NCI-H774 (cell line): ENCODE measurements around the gene BIVM.

Source experiments
- DNase-seq: peaks from one replicate; lab custom pipeline; 2025; lab: John Stamatoyannopoulos, UW

The BIVM gene

DNA sequence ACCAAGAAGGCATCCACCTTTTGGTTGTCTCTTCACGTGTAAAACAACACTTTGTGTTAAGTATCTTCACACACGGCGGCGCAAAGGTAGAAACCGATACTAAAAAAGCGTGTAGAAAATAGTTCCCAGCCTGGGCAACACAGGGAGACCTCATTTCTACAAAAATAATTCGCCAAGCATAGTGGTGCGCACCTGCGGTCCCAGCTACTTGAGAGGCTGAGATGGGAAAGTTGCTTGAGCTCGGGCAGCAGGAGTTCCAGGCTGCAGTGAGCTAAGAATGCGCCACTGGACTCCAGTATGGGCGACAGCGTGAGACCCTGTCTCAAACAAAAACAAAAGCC lies 46.3 kb downstream of the BIVM start:
- DNase-seq: no peak

DNA sequence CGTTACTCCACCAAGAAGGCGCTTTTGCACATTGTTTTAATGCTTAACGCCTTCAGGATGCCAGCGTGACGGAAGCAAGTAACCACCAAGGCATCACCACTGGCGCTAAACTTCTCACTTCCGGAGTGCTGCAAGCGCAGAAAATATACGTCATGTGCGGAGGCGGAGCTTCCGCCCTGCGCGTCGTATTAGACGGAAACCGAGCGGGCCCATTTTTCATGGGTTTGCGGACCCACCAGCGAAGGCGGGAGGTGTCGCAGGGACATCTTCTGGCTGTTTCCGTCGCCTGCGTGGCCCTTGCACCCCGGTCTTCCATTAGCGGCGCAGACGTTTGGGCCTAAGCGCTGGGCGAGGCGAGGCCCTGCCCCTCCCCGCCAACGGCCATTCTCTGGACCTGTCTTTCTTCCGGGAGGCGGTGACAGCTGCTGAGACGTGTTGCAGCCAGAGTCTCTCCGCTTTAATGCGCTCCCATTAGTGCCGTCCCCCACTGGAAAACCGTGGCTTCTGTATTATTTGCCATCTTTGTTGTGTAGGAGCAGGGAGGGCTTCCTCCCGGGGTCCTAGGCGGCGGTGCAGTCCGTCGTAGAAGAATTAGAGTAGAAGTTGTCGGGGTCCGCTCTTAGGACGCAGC lies 46.8 kb downstream of the BIVM start, which contains the start of gene ERCC5:
Gene ERCC5, plus strand, starts transcription at position 403 of the 631 bp plus-strand sequence. CDS start 235 bp downstream, outside the sequence.
- DNase-seq: peak; percentile 93

DNA sequence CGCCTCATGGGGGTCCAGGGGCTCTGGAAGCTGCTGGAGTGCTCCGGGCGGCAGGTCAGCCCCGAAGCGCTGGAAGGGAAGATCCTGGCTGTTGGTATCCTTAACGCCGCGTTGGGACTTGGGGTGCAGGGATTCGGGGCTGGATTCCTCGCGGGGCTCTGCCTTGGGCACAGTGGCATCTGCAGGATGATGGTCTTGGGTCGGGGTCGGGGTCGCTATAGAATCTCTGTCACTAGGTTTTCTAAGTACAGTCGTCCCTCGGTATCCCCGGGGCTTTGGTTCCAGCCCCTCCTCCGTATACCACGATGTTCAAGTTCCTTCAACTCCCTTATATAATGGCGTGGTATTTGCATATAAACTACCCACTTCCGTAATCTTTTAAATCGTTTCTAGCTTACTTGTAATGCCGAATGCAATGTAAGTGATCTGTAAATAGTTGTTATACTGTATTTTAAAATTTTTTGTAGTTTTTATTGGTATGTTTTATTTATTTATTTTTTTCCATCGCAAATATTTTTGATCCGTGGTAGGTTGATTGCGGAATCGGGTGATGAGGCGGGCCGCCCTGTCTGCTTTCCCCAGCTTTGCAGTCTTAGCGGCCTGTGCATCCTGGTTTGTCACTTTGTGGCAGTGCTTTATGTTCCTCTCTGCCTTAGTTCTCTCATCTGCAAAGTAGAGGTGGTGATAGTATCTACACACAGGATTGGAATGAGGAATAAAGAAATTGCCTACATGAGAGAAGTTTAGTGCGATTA lies 47.5 kb downstream of the BIVM start:
- no peak for DNase-seq

DNA sequence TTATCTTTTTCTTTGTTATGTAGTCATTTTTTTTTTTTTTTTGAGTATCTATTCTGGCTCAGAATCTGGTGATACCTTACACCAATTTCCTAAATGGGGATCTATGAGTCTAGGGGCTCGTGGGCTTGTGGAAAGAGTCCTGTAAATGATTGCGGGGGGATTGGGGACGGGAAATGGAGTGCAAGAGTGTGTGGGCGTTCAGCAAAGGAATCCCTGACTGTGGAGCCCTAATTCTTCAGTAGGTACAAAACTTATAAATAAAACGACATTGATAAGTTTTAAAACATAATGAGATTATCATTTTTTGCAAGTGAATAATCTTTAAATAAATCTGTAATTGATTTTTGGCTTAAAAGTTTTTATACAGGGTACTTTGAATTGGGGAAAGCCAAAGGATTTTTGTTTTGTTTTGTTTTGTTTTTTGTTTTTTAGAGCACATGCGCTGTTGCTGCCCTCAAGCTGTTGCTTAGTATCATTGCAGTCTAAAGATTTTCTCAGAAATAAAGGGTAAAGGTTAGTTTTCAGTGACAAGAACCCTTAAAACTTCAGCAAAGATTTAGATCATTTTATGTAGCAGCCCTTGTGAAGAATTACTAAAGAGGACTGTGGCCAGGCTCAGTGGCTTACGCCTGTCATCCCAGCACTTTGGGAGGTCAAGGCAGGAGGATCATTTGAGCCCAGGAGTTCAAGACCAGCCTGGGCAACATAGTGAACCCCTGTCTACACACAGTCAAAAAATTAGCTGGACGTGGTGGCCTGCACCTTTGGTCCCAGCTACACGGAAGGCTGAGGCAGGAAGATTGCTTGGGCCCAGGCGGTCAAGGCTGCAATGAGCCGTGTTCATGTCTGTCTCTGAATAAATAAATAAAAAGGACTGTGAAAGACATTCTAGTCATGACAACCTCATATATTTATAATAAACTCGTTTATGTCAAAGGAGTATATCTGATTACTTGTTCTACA lies 48.6 kb downstream of the BIVM start:
- no peak for DNase-seq

DNA sequence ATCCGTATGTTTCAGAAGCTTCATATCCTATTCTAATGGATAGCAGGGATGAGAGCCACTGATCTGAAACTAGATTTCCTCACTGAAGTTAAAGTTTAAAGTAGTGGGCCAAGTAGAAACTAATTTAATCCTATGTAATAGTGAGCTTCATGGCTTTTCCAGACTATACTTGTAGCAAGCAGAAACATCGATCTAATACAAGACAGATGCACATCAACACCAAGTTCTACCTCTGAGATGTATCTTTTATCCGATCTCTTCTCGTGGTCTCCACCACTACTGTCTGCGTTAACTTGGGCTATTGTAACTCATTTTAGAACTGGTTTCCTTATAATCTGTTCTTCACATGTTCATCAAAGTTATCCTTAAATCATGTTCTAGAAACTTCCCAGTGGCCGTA lies 50.0 kb downstream of the BIVM start:
- DNase-seq: no peak

DNA sequence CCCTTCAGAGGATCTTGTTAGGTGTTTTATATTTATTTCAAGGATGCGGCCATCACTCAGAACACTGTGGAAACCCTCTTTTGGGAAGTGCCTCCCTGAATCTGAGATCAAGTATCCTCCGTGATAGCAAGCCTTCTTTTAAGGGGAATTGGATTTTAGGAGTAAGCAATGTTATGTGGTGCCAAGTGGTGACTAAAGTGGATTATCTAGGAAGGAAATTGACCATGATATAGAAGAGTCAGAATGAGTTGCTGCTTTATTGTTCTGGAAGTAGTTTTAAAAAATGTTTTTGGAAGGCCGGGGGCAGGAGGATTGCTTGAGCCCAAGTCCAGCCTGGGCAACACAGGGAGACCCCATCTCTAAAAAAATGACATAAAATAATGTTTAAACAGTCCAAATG lies 53.6 kb downstream of the BIVM start:
- no peak for DNase-seq

DNA sequence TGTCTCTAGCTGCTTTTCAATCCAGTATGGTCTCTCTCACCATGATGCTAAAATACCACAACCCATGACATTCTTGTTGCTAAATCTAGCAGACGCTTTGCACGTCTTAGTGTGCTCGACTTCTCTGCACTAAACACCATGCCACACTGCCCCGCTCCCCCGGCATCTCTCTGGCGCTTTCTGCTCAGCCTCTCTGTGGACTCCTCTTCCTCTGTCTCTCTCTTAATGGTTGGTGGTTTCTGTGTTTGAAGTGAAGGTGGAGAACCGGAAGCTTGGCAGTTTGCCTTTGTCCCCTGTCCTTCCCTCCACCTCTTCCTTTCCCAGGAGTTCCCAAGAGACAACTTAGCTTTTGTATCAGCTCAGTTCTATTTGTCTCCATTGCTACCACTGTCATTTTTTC lies 55.8 kb downstream of the BIVM start:
- no peak for DNase-seq

DNA sequence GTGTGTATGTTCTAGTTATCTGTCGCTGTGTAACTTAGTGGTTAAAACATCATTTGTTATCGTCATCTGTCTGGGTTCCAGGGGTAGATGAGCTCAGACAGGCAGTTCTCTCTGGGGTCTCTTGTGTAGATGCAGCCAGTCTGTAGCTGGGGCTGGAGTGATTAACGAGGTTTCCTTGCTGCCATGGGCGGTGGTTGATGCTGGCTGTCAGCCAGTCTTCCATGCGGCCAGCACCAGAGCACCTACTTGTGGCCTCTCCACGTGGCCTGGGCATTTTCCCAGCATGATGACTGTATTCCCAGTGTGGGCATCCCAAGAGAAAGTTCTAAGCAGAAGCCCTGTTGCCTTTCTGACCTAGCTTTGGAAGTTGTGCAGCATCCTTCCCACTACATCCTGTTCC lies 57.6 kb downstream of the BIVM start:
- DNase-seq: no peak

DNA sequence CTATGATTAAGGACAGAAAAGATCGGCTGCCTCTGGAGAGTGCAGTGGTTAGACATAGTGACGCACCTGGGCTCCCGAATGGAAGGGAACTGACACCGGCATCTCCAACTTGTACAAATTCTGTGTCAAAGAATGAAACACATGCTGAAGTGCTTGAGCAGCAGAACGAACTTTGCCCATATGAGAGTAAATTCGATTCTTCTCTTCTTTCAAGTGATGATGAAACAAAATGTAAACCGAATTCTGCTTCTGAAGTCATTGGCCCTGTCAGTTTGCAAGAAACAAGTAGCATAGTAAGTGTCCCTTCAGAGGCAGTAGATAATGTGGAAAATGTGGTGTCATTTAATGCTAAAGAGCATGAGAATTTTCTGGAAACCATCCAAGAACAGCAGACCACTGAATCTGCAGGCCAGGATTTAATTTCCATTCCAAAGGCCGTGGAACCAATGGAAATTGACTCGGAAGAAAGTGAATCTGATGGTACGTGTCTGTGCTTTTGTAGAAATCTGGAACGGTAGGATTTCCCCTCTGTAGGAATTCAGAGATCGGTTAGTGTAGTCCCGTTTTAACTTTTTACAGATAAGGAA lies 63.8 kb downstream of the BIVM start:
- DNase-seq: no peak

DNA sequence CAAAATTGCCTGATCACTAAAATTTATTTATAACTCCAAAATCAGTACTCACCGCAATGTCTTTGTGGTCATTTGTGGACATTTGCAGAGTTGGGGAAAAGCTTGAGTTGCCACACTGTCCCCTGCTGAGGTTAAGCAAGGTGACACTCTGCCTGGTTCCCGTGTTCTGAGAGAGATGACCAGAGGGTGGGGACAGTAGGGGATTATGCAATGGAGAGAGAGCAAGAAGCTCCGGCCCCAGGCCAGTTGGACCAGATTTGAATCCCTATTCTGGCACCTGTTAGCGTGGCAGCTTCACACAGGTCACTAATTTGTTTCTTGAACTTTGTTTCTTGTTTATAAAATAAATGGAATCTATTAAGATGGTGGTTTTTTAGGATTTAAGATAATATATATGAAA lies 64.7 kb downstream of the BIVM start:
- DNase-seq: no peak

DNA sequence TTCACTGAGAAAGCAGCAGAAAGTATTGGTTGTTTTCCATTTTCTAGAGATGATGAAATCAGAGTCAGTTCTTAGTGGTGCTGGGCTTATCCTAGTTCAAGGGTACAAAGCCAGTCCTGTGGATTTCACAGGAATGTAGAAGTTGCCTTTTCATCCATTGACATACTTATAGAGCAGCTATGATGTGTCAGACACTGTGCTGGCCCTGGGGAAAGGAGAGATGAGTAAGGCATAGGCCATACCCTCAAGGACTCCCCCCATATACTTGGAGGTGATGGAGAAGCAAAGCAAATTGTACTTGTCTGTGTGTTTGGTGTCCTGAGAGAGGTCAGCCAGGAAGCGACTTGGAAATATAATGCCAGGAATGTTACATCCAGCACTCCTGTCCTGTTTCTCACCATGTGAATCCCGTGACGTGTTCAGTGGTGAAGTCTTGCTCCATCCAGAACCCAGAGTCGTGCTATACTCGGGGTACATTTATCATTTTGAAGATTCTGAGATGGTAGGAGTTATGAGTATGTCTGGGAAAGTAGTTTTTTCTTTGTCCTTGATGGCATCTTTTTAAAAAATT lies 69.5 kb downstream of the BIVM start:
- no peak for DNase-seq

DNA sequence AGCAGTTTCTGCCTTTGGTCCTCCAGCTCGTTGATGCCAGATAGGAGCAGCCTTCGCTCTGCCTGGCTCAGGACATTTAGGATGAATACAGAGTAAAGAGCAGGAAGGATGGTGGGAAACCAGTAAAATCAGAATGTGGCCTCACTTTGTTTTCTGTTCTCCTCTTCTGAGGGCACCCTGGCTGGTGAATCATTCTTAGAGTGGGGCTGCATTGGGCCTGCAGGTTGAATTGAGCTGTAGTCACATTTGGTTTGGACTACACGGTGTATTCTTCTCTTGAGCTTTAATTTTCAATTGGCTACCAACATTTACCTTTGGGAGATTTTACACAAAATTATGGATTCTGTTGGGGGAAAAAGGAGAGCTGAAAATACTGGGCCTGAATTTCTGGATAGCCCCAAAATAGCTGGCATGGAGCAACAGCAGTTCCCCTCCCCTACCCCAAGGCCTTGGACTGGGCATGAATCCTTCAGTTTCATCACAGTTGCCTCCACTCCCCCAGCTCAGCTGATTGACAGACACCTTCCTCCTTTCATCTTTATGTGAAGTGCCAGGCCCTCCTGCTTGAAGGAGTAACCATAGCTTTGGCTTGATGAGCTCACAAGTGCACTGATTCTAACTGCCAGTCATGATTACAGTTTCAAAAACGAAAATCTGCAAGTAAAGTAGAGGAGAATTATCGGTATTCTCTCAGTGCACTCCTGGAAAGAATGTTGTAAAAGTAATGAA lies 71.2 kb downstream of the BIVM start:
- DNase-seq: no peak

DNA sequence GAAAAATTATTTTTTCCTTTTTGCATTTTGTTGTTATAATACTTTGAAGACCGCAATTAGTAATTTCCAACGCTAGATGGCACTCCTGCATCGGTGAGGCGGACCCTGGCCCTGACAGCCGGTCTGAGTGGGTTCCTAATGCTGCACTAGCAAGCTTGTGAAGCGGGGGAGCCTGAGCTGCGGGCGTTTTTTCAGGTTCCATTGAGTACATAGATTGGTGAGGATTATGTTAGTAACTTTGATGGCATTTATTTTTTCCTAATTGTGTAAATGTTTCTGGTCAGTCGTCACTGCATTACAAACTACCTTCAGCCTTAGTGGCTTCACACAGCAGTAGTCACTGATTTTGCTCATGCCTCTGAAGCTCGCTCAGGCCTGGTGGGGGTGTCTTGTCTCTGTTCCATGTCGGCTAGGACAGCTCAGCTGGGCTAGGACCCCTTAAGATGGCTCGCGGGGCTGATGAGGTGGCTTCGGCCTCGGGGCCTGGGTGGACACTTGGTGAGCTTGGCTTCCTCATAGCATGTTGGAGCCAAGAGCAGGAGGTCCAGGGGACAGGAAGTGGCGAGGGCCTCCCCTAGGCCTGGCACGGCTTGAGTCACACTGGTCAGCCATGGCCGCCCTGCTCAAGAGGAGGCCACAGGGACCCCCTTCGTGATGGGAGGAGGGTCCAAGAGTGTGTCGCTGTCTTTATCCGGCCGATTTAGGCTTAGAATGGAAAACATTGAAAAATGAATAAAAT lies 71.9 kb downstream of the BIVM start:
- no peak for DNase-seq

DNA sequence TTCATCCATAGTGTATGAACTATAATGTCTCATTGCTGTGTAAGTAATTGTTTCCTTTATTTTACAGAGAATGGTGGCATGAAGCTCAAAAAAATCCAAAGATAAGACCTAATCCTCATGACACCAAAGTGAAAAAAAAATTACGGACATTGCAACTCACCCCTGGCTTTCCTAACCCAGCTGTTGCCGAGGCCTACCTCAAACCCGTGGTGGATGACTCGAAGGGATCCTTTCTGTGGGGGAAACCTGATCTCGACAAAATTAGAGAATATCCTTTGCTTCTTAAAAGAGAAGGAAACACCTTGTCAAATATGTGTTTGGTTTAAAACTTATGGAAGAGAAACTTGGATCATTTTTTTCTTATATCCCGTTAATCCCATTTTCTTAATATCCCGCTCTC lies 73.2 kb downstream of the BIVM start:
- DNase-seq: no peak

DNA sequence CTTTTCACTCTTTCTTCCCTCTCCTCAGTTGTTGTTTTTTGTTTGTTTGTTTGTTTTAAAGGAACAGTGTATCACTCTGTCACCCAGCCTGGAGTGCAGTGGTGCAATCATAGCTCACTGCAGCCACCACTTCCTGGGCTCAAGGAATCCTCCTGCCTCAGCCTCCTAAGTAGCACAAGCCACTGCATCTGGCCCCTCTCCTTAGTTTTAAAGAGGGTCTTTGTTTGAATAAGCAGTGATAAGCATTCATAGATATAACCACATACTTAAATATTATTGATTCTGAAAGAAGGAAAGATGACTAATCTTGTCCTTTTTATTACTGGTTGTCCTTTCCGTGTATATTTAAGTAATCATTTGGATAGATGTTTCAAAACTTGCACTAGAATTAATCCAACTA lies 73.6 kb downstream of the BIVM start:
- DNase-seq: no peak

DNA sequence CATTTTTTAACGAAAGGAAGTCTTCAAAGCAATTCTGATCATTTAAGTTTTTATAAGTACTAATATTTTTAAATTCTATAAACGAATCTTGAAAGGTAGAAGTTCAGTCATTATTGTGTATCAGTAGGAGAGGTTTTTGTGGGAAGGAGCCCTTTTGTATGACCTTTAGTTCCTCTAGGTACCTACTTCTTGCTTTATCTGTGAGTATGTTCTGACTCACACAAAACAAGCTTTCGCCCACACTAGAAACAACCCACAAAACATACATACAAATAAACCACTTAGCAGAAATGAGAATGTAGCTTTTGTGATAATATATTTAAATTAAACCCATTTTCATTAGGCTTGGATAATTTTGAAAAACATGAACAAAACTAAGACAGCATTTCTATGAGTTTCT lies 74.7 kb downstream of the BIVM start:
- no peak for DNase-seq

DNA sequence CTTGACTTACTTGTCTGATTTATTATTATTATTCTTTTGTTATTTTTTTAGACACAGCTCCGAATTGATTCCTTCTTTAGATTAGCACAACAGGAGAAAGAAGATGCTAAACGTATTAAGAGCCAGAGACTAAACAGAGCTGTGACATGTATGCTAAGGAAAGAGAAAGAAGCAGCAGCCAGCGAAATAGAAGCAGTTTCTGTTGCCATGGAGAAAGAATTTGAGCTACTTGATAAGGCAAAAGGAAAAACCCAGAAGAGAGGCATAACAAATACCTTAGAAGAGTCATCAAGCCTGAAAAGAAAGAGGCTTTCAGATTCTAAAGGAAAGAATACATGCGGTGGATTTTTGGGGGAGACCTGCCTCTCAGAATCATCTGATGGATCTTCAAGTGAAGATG lies 76.3 kb downstream of the BIVM start:
- no peak for DNase-seq

DNA sequence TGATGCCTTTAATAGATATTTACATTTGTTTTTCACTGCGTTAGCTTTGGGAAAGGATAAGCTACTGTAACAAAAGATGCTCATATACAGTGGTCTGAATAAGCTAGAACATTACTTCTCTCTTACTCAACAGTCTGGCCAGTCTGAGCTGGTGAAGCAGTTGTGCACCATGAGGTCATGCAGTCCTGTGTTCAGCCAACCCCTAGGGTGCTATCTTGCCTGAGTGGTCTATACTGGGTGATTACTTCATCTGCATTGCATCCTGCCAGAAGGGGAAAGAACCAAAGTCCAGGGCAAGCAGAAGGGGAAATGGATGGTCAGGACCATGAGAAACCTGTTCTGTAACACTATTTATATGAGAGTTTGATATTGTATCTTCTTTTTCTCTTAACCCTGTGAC lies 78.4 kb downstream of the BIVM start:
- no peak for DNase-seq

DNA sequence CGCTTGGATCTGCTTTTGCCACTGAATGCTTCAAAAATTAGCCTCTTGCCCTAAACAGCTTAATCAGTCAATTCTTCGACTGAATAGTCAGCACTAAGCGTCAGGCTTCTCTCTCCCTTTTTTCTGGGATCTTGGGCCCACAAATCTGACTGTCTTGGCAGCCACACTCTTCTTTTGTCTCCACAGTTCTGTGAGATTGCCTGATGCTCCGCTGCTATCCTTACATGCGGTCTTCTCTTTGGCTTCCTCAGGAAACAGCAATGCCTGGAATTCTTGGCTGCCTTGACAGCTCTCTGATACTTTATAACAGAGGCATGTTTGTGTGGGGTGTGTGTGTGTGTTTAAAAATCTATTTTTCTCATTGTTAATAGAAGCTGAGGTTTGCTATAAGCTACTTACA lies 79.6 kb downstream of the BIVM start:
- no peak for DNase-seq

DNA sequence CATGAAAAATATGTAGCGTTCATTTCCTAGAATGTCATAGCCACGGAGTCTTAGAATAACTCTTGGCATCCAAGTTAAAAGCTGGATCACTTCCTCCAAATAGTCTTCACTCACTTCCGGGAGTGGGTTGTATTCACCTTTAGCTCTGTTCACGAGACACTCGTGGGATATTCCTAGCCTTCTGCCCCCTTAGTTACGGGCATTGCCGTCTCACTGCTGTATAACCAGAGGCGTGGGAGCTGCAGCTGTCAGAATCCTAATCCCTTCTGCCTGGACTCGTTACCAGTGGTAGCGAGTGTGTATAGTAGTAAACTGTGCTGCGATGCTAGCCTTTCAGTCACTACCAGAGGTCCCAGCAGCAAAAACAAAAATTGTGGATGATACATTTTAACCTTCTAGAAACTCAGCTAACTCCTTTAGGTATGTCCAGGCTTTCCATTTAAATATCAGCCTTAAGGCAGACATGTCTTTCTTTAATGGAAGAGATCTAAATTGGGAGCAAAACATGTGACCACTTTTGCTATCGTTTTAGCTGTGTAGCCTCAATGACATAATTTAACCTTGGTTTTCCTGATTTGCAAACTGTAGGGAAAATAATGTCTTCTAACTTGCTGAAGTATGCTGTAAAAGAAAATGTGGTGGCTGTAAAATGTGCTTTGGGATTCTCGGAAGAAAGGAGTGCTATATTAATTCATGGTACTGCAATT lies 81.0 kb downstream of the BIVM start:
- no peak for DNase-seq
